Common myeloid progenitor, CD34-positive (primary cell): ENCODE results near the gene SHC2.

Source experiments
- CTCF ChIA-PET: fragments of 350-600 bp; sonication (Branson Sonifier 250); formaldehyde crosslinking; loops from one replicate; lab custom pipeline; 2021; ENCODE audit warnings: antibody characterized with exemption; lab: Charles Lee
- POLR2A ChIA-PET: fragments of 350-600 bp; sonication (Branson Sonifier 250); formaldehyde crosslinking; loops from one replicate; lab custom pipeline; 2021; ENCODE audit warnings: antibody characterized with exemption; lab: Charles Lee
- DNase-seq, 3 donors: peaks; one replicate each; pipeline versions ENCODE4 v3.0.0 to v3.0.0-alpha.2; 2013
- H3K27ac ChIP-seq, 2 experiments: 1 replicate in 1 of 2; 2 replicates in 1 of 2; pipeline ENCODE4 v1.7.0; 2013; ENCODE audit warnings: inconsistent platforms in 2 of 2, low read length in 2 of 2, mild to moderate bottlenecking in 2 of 2, low read depth in 1 of 2, moderate library complexity in 1 of 2; ENCODE audit not compliant: severe bottlenecking in 2 of 2, insufficient read depth in 1 of 2, poor library complexity in 1 of 2
- H3K27me3 ChIP-seq, 5 experiments: replicated peaks in 2 of 5; 1 replicate in 3 of 5; 2 replicates in 2 of 5; pipeline versions ENCODE4 v1.6.1 to v1.7.0; 2013; ENCODE audit warnings: low read length in 4 of 5, mild to moderate bottlenecking in 2 of 5, moderate library complexity in 2 of 5, inconsistent platforms in 1 of 5; ENCODE audit not compliant: insufficient read depth in 5 of 5, control insufficient read depth in 4 of 5
- H3K36me3 ChIP-seq, 4 experiments: 1 replicate in 2 of 4; 2 replicates in 2 of 4; pipeline versions ENCODE4 v1.6.1 to v1.7.0; 2013; ENCODE audit warnings: low read length in 3 of 4, control low read depth in 1 of 4, mild to moderate bottlenecking in 1 of 4; ENCODE audit not compliant: control insufficient read depth in 4 of 4, insufficient read depth in 4 of 4
- H3K4me1 ChIP-seq, 4 experiments: 1 replicate in 3 of 4; 2 replicates in 1 of 4; pipeline versions ENCODE4 v1.6.1 to v1.7.1; 2013; ENCODE audit warnings: low read length in 3 of 4, mild to moderate bottlenecking in 3 of 4, control low read depth in 1 of 4, inconsistent platforms in 1 of 4, moderate library complexity in 1 of 4; ENCODE audit not compliant: control insufficient read depth in 4 of 4, insufficient read depth in 4 of 4; ENCODE audit errors: control extremely low read depth in 1 of 4
- H3K4me3 ChIP-seq, 7 experiments: 1 replicate in 4 of 7; 2 replicates in 3 of 7; pipeline versions ENCODE4 v1.5.1 to v1.7.0; 2013; ENCODE audit warnings: mild to moderate bottlenecking in 7 of 7, low read length in 6 of 7, moderate library complexity in 6 of 7, inconsistent platforms in 2 of 7, low read depth in 2 of 7, control low read depth in 1 of 7; ENCODE audit not compliant: insufficient read depth in 4 of 7, control insufficient read depth in 1 of 7; ENCODE audit errors: extremely low read depth in 1 of 7
- H3K9me3 ChIP-seq, 5 experiments: 1 replicate in 4 of 5; 2 replicates in 1 of 5; pipeline versions ENCODE4 v1.6.1 to v1.7.1; 2013; ENCODE audit warnings: low read length in 4 of 5, mild to moderate bottlenecking in 2 of 5, inconsistent platforms in 1 of 5, low read depth in 1 of 5, moderate library complexity in 1 of 5; ENCODE audit not compliant: control insufficient read depth in 4 of 5, insufficient read depth in 2 of 5; ENCODE audit errors: control extremely low read depth in 1 of 5
- WGBS: methylation state at CpG from one replicate; pipeline ENCODE4 v1.1.5; 2013; ENCODE audit not compliant: insufficient coverage; 5-methylcytosine and 5-hydroxymethylcytosine counted together

The SHC2 gene

GRCh38 chr19:369256-369655 lies 91.6 kb downstream of the SHC2 start:
- Histone ChIP-seq H3K27me3 (peaks cover 0 to 55% (median 11%) of the 10 kb centered on the region in 5 experiments), H3K4me1 (no peaks in the 10 kb centered on the region), H3K4me3 (no peak overlapping the region), H3K36me3 (no peaks in the 10 kb centered on the region), H3K27ac (no peak overlapping the region), H3K9me3 (peaks cover 0 to 3% (median 0%) of the 10 kb centered on the region in 5 experiments)
- 94% methylated on average over 12 of the region's 13 CpGs for WGBS
- POLR2A ChIA-PET: no interaction called here
- no peak for DNase-seq
- CTCF ChIA-PET: no interaction called here

GRCh38 chr19:368630-369024 lies 92.2 kb downstream of the SHC2 start:
- Histone ChIP-seq H3K9me3 (peaks cover 0 to 3% (median 0%) of the 10 kb centered on the region in 5 experiments), H3K27ac (no peak overlapping the region), H3K4me3 (no peak overlapping the region), H3K36me3 (no peaks in the 10 kb centered on the region), H3K4me1 (no peaks in the 10 kb centered on the region), H3K27me3 (peaks cover 0 to 49% (median 11%) of the 10 kb centered on the region in 5 experiments)
- no peak for DNase-seq
- WGBS: 91% methylated on average over 5 of the region's 7 CpGs
- ChIA-PET CTCF (no interaction called here), POLR2A (no interaction called here)

GRCh38 chr19:367963-368629 lies 92.7 kb downstream of the SHC2 start:
- no peak for DNase-seq
- H3K36me3 ChIP-seq: no peaks in the 10 kb centered on the region
- H3K27ac ChIP-seq: no peak overlapping the region
- peaks cover 0 to 45% (median 11%) of the 10 kb centered on the region in 5 experiments for H3K27me3 ChIP-seq
- 72% methylated on average over 22 of the region's 22 CpGs for WGBS
- peaks cover 0 to 3% (median 0%) of the 10 kb centered on the region in 5 experiments for H3K9me3 ChIP-seq
- POLR2A ChIA-PET: no interaction called here
- H3K4me1 ChIP-seq: no peaks in the 10 kb centered on the region
- CTCF ChIA-PET: no interaction called here
- H3K4me3 ChIP-seq: no peak overlapping the region

GRCh38 chr19:367561-367960 lies 93.3 kb downstream of the SHC2 start:
- Histone ChIP-seq H3K4me1 (no peaks in the 10 kb centered on the region), H3K36me3 (no peaks in the 10 kb centered on the region), H3K4me3 (no peak overlapping the region), H3K9me3 (peaks cover 0 to 3% (median 0%) of the 10 kb centered on the region in 5 experiments), H3K27ac (no peak overlapping the region), H3K27me3 (peaks cover 0 to 41% (median 9%) of the 10 kb centered on the region in 5 experiments)
- POLR2A ChIA-PET: no interaction called here
- WGBS: 89% methylated on average over 6 of the region's 14 CpGs
- no peak for DNase-seq
- CTCF ChIA-PET: no interaction called here

GRCh38 chr19:366951-367350 lies 93.9 kb downstream of the SHC2 start:
- ChIA-PET CTCF (interaction anchor here (1.0 kb wide), 1 partner anchor 17 kb away, joined by 3 read pairs; no protein-coding TSS in a partner anchor), POLR2A (no interaction called here)
- H3K4me1 ChIP-seq: no peaks in the 10 kb centered on the region
- DNase-seq: no peak
- no peak overlapping the region for H3K27ac ChIP-seq
- H3K36me3 ChIP-seq: no peaks in the 10 kb centered on the region
- H3K27me3 ChIP-seq: peaks cover 0 to 37% (median 8%) of the 10 kb centered on the region in 5 experiments
- peaks cover 0 to 3% (median 0%) of the 10 kb centered on the region in 5 experiments for H3K9me3 ChIP-seq
- no peak overlapping the region for H3K4me3 ChIP-seq
- 98% methylated on average over 6 of the region's 8 CpGs for WGBS
